Parathyroid adenoma (tissue), 2 donors: ENCODE data around the gene KDM4B.

ENCODE experiments used
- H2AFZ ChIP-seq: fragments of 300-600 bp; sonication (generic); one replicate; pipeline ENCODE4 v1.7.0; 2017; ENCODE audit warnings: antibody characterized with exemption, mild to moderate bottlenecking
- H3K27ac ChIP-seq: fragments of 300-600 bp; sonication (generic); one replicate; pipeline ENCODE4 v1.7.0; 2017
- H3K27me3 ChIP-seq: fragments of 300-600 bp; sonication (generic); one replicate; pipeline ENCODE4 v1.7.0; 2017; ENCODE audit warnings: low read length; ENCODE audit not compliant: control insufficient read depth, insufficient read depth
- H3K36me3 ChIP-seq: fragments of 300-600 bp; sonication (generic); one replicate; pipeline ENCODE4 v1.7.0; 2017; ENCODE audit warnings: low read length; ENCODE audit not compliant: control insufficient read depth, insufficient read depth
- H3K4me1 ChIP-seq: fragments of 300-600 bp; sonication (generic); one replicate; pipeline ENCODE4 v1.7.0; 2017; ENCODE audit warnings: control low read depth
- H3K4me2 ChIP-seq: fragments of 300-600 bp; sonication (generic); one replicate; pipeline ENCODE4 v1.7.0; 2017; ENCODE audit warnings: low read length
- H3K4me3 ChIP-seq: fragments of 300-600 bp; sonication (generic); one replicate; pipeline ENCODE4 v1.7.0; 2017; ENCODE audit warnings: low read depth, low read length
- H3K79me2 ChIP-seq: fragments of 300-600 bp; sonication (generic); one replicate; pipeline ENCODE4 v1.7.0; 2017; ENCODE audit warnings: control low read depth
- H3K9ac ChIP-seq: fragments of 300-600 bp; sonication (generic); one replicate; pipeline ENCODE4 v1.7.0; 2017; ENCODE audit warnings: mild to moderate bottlenecking
- H3K9me3 ChIP-seq: fragments of 300-600 bp; sonication (generic); one replicate; pipeline ENCODE4 v1.7.0; 2017; ENCODE audit warnings: low read length; ENCODE audit not compliant: control insufficient read depth
- CTCF ChIP-seq: fragments of 300-600 bp; sonication (generic); IDR thresholded peaks from one replicate; pipeline ENCODE4 v1.7.0; 2017; ENCODE audit warnings: antibody characterized with exemption, mild to moderate bottlenecking
- donor health status: primary hyperparathyroidism.

Gene KDM4B

DNA sequence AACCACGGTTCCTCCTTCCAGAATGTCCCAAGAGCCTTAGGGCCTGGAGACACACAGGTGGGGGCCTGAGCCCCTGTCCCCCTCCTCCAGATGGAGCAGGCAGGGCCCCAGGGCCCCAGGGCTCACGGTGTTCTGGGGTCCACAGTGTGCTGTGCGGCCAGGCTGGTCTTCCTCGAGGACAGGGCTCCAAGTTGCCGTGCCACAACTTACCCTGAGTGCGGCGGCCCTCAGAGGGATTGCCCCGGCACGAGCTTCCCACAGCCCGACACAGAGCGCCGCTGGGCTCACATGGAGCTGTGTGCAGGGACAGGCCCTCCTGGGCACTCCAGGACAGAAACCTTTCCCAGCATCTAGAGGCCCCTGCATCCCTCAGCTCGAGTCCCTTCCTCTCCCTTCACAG is 160.8 kb downstream of the KDM4B start:
- H3K79me2 ChIP-seq = peaks cover 2% of the 10 kb centered on the region
- no peak overlapping the region for H3K4me3 ChIP-seq
- no peak overlapping the region for H3K9ac ChIP-seq
- H3K36me3 ChIP-seq = no peaks in the 10 kb centered on the region
- TF ChIP-seq CTCF = no peak
- no peak overlapping the region for H3K27ac ChIP-seq
- H3K4me2 ChIP-seq = no peak overlapping the region
- H3K4me1 ChIP-seq = peaks cover 5% of the 10 kb centered on the region
- no peaks in the 10 kb centered on the region for H3K27me3 ChIP-seq
- H2AFZ ChIP-seq = no peak overlapping the region
- no peaks in the 10 kb centered on the region for H3K9me3 ChIP-seq

DNA sequence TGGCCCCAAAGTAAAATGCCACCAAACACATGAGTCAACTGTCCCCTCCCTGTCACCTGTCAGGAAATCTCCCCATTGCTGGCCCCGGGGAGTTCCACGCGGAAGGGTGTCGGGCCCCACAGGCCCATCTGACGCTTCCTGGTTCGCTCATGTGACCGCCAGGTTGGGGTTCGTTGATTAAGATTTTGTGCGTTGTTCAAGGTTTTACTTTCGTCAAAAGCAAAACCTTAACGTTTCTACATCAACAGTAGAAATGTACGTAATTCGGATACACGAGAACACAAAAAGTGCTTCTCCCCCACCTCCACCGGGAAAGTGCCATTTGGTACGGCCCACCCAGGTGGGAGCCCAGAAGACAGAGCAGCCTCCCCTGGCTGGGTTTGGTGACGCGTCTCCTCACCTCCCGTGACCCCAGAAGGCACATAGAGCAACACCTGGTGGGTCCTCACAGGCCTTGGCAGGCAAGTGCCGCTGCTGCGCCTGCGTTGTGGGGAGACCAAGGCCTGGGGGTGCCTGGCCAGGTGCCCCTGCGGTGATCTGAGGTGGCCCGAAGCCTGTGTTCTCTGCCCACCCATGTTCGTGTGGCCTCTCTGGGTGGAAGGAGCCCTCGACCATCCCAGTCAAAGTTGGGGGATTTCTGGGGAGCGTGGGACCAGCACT is 161.6 kb downstream of the KDM4B start:
- Histone ChIP-seq H3K4me2 (no peak overlapping the region), H3K4me3 (no peak overlapping the region), H3K9ac (no peak overlapping the region), H3K27ac (no peak overlapping the region), H3K36me3 (no peaks in the 10 kb centered on the region), H3K4me1 (peaks cover 5% of the 10 kb centered on the region), H3K9me3 (no peaks in the 10 kb centered on the region), H3K27me3 (no peaks in the 10 kb centered on the region), H3K79me2 (no peaks in the 10 kb centered on the region), H2AFZ (no peak overlapping the region)
- TF ChIP-seq CTCF = no peak

DNA sequence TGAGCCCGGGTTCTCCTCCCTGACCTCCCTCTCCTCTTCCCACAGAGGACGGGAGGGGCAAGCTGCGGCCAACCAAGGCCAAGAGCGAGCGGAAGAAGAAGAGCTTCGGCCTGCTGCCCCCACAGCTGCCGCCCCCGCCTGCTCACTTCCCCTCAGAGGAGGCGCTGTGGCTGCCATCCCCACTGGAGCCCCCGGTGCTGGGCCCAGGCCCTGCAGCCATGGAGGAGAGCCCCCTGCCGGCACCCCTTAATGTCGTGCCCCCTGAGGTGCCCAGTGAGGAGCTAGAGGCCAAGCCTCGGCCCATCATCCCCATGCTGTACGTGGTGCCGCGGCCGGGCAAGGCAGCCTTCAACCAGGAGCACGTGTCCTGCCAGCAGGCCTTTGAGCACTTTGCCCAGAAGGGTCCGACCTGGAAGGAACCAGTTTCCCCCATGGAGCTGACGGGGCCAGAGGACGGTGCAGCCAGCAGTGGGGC is 162.2 kb downstream of the KDM4B start:
- H3K9me3 ChIP-seq = no peaks in the 10 kb centered on the region
- no peaks in the 10 kb centered on the region for H3K27me3 ChIP-seq
- no peak overlapping the region for H3K4me2 ChIP-seq
- TF ChIP-seq CTCF = no peak
- no peak overlapping the region for H3K4me3 ChIP-seq
- H3K4me1 ChIP-seq = peaks cover 5% of the 10 kb centered on the region
- H3K9ac ChIP-seq = no peak overlapping the region
- H3K36me3 ChIP-seq = no peaks in the 10 kb centered on the region
- no peaks in the 10 kb centered on the region for H3K79me2 ChIP-seq
- no peak overlapping the region for H2AFZ ChIP-seq
- H3K27ac ChIP-seq = no peak overlapping the region

DNA sequence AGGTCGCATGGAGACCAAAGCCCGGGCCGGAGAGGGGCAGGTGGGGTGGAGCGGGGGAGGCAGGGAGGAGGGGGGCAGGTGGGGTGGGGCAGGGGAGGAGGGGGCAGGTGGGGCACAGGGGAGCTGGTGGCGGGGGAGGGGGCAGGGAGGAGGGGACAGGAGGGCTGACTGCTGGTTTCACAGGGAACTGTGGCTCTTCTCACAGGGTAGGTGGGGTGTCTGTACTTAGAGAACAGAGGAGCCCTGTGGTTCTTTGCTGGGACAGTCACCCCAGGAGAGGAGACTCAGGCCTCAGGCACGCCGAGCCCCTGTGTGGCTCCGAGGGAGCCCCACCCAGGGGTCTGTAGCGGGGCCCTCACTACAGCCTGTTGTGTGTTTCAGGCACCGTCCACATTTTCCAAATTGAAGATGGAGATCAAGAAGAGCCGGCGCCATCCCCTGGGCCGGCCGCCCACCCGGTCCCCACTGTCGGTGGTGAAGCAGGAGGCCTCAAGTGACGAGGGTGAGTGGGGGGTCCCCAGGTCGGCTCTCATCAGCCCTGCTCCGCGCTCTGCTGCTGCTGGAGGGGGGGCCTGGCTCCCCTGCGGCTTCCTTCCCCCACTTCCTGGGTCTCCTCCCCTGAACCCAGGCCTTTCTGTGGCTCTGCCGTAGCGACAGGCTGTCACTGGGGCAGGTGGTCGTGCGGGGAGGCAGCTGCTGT is 162.7 kb downstream of the KDM4B start:
- Histone ChIP-seq H3K79me2 (no peaks in the 10 kb centered on the region), H2AFZ (no peak overlapping the region), H3K9me3 (no peaks in the 10 kb centered on the region), H3K9ac (no peak overlapping the region), H3K4me2 (no peak overlapping the region), H3K27ac (no peak overlapping the region), H3K27me3 (no peaks in the 10 kb centered on the region), H3K36me3 (no peaks in the 10 kb centered on the region), H3K4me1 (peaks cover 5% of the 10 kb centered on the region), H3K4me3 (no peak overlapping the region)
- no peak for TF ChIP-seq CTCF

DNA sequence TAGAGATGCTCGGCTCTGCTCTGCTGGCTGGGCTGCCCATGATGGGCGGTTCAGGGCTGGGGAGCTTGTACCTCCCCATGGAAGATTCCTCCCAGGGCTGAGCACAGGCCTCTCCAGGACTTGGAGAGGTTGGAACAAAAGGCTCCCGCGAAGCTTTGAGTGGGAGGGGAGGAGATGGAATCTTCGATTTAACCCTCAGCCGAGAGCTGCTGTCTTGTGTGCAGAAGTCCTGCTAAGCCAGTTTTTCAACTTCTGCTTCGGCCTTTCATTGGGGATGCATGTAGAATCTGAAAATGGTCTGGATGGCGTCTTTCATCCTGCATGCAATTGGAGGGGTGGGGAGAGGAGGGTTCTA is 163.3 kb downstream of the KDM4B start:
- Histone ChIP-seq H3K4me1 (peaks cover 5% of the 10 kb centered on the region), H3K4me3 (no peak overlapping the region), H3K27ac (no peak overlapping the region), H2AFZ (no peak overlapping the region), H3K4me2 (no peak overlapping the region), H3K27me3 (no peaks in the 10 kb centered on the region), H3K9me3 (no peaks in the 10 kb centered on the region), H3K9ac (no peak overlapping the region), H3K36me3 (no peaks in the 10 kb centered on the region), H3K79me2 (no peaks in the 10 kb centered on the region)
- TF ChIP-seq CTCF = no peak
